BLaER1 (cell line): ENCODE results near the gene ASCC3.

ENCODE experiments used
- H3K27ac ChIP-seq: shearing (Covaris generic); formaldehyde crosslinking; 2 replicates; pipeline ENCODE4 v1.8.1; 2022
- H3K27me3 ChIP-seq: shearing (Covaris generic); formaldehyde crosslinking; 2 replicates; pipeline ENCODE4 v1.8.1; 2022
- H3K36me3 ChIP-seq: shearing (Covaris generic); formaldehyde crosslinking; 2 replicates; pipeline ENCODE4 v1.8.1; 2022
- H3K4me1 ChIP-seq: shearing (Covaris generic); formaldehyde crosslinking; 2 replicates; pipeline ENCODE4 v1.8.1; 2022
- H3K4me2 ChIP-seq: shearing (Covaris generic); formaldehyde crosslinking; 2 replicates; pipeline ENCODE4 v1.8.1; 2022
- H3K4me3 ChIP-seq: shearing (Covaris generic); formaldehyde crosslinking; 2 replicates; pipeline ENCODE4 v1.8.1; 2022
- H3K9ac ChIP-seq: shearing (Covaris generic); formaldehyde crosslinking; 2 replicates; pipeline ENCODE4 v1.8.1; 2022
- H3K9me3 ChIP-seq: shearing (Covaris generic); formaldehyde crosslinking; 2 replicates; pipeline ENCODE4 v1.8.1; 2022
- H4K20me1 ChIP-seq: shearing (Covaris generic); formaldehyde crosslinking; 2 replicates; pipeline ENCODE4 v1.8.1; 2022
- Cebpa-rat ChIP-seq: shearing (Covaris generic); IDR thresholded peaks from 2 replicates; pipeline ENCODE4 v1.8.1; 2022

The ASCC3 gene

DNA sequence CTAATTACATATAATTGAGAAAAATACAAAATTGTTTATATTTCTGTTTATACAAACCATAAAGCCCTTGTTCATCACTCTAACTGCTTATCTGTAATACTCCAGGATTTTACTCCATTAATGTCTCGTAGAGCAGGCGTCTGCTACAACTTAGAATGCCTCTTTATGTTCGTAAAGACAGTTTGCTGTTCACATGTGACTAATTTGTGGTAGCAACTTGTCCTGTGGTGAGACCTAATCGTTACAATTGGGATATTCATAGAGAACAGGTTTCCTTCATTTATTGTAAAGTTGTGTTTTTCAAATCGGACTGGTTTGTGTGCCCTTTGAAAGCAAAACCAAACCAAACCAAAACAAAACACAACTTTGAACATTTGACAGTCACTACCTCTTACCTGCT is 149.7 kb downstream of the ASCC3 start:
- H3K4me3 ChIP-seq, result no peak overlapping the region
- peak overlapping the region; percentile 16; the same call in 1 of the 2 replicates for H3K4me2 ChIP-seq
- no peaks in the 10 kb centered on the region for H3K27me3 ChIP-seq
- peaks cover 17% of the 10 kb centered on the region for H3K4me1 ChIP-seq
- no peaks in the 10 kb centered on the region for H3K9me3 ChIP-seq
- peaks cover 23% of the 10 kb centered on the region; the same call in 1 of the 2 replicates for H4K20me1 ChIP-seq
- H3K36me3 ChIP-seq, result no peaks in the 10 kb centered on the region
- no peak for TF ChIP-seq Cebpa-rat
- H3K27ac ChIP-seq, result no peak overlapping the region
- no peak overlapping the region for H3K9ac ChIP-seq

DNA sequence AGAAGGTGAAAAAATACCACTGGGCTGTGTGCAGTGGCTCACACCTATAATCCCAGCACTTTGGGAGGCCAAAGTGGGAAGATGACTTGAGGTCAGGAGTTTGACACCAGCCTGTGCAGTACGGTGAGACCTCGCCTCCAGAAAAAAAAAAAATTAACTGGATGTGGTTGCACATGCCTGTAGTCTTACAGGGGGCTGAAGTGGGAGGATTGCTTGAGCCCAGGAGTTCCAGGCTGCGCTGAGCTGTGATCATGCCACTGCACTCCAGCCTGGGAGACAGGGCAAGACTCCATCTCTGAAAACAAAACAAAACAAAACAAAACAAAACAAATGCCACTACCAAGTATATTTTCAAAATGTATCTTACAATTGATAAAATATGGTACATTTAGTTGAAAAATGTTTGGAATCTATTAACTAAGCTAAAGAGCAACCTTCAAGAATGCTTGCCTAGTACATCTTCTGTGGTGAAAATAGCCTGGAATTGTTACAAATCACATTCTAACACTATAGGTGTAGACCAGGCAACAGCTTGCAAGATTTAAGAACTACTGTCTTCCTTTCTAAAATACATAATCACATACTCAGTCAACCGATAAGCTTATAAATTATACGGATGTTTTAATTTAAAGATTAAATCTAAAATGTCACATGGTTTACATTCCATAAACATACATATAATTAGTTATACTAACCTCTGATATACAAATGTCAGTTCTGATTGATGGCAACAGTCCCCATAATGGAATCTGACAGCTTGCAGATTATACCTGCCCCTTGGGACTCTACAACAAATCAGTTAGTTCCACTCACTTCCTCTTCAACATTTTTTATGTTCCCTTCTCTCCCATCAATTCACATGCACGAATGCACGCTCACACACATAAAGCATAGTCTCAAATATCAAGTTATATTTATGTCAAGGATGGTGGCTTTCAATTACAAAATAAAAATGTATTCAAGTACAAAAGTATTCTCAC is 150.8 kb downstream of the ASCC3 start:
- TF ChIP-seq Cebpa-rat, result no peak
- Histone ChIP-seq H3K4me3 (no peak overlapping the region), H3K36me3 (peaks cover 2% of the 10 kb centered on the region; the same call in 1 of the 2 replicates), H3K9ac (no peak overlapping the region), H3K27me3 (no peaks in the 10 kb centered on the region), H3K27ac (no peak overlapping the region), H4K20me1 (peaks cover 23% of the 10 kb centered on the region; the same call in 1 of the 2 replicates), H3K4me2 (peak overlapping the region; percentile 30; the same call in 1 of the 2 replicates), H3K9me3 (no peaks in the 10 kb centered on the region), H3K4me1 (peaks cover 17% of the 10 kb centered on the region)

DNA sequence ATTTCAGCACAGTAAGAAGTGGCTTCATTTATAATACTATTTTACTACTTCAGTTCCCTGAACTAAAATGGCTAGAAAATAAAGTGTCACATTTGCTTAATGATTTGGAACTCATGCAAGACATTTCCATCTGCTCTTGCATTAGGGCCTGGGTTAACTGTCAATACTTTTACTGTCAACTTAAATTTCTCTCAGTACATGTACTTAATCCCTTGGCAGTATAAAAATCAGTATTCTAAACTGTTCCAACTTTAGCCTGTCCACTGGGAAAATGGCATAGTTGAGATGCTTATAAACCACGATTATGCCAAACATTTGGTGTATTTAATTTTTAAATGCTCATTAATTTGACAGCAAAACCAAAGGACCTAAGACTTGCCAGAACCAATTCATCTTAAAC is 154.5 kb downstream of the ASCC3 start:
- Histone ChIP-seq H3K36me3 (peaks cover 20% of the 10 kb centered on the region), H3K9ac (no peak overlapping the region), H3K4me3 (no peak overlapping the region), H4K20me1 (peaks cover 18% of the 10 kb centered on the region; the same call in 1 of the 2 replicates), H3K27me3 (no peaks in the 10 kb centered on the region), H3K27ac (no peak overlapping the region), H3K4me2 (no peak overlapping the region), H3K9me3 (peaks cover 5% of the 10 kb centered on the region; the same call in 1 of the 2 replicates), H3K4me1 (peaks cover 14% of the 10 kb centered on the region)
- no peak for TF ChIP-seq Cebpa-rat

DNA sequence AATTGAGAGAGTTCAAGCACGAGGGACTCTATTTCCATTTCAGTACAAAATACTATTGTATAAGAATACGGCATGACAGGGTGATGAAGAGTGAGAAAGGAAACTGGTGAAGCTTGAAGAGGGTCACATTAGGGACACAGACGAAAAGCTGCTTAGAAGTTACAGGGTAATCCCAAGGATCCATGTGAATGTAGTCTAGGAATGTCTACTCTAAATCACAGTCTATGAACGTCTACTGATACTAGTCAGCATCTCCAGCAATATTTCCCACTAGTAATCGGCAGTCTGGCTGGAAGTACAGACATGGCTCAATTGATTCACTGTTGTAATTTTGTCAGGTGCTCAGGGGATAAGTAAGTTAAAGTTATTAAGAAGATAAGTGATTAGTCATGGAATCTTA is 156.4 kb downstream of the ASCC3 start:
- Histone ChIP-seq H3K4me3 (no peak overlapping the region), H3K36me3 (peaks cover 20% of the 10 kb centered on the region), H3K9ac (no peak overlapping the region), H3K27me3 (no peaks in the 10 kb centered on the region), H3K27ac (no peak overlapping the region), H4K20me1 (0 out of 2 replicates have a peak, but pooled peaks cover 6% of the 10 kb centered on the region), H3K9me3 (peaks cover 5% of the 10 kb centered on the region; the same call in 1 of the 2 replicates), H3K4me1 (no peaks in the 10 kb centered on the region), H3K4me2 (no peak overlapping the region)
- TF ChIP-seq Cebpa-rat, result no peak

DNA sequence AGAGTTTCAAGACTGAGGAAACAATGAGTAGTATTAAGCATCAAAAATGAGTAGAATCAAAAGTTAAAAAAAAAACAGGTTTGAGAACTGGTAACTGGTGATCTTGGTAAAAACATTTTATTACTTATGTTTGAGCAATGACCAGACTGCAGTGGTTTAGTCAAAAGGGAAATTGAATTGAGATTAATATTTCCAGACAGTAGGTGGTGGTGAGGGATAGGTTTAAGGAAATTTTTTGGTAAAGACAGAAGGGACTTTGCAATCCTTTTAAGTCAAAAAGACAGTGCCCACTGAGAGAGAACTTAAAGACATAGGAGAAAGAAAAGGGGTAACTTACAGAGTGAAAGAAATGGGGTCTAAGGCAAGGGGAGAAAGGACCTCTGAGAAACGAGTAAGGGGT is 156.9 kb downstream of the ASCC3 start:
- Histone ChIP-seq H3K27ac (no peak overlapping the region), H3K4me1 (no peaks in the 10 kb centered on the region), H3K9me3 (peaks cover 5% of the 10 kb centered on the region; the same call in 1 of the 2 replicates), H3K4me3 (no peak overlapping the region), H3K4me2 (no peak overlapping the region), H3K36me3 (peaks cover 20% of the 10 kb centered on the region), H3K9ac (no peak overlapping the region), H3K27me3 (no peaks in the 10 kb centered on the region), H4K20me1 (0 out of 2 replicates have a peak, but pooled peaks cover 6% of the 10 kb centered on the region)
- no peak for TF ChIP-seq Cebpa-rat

DNA sequence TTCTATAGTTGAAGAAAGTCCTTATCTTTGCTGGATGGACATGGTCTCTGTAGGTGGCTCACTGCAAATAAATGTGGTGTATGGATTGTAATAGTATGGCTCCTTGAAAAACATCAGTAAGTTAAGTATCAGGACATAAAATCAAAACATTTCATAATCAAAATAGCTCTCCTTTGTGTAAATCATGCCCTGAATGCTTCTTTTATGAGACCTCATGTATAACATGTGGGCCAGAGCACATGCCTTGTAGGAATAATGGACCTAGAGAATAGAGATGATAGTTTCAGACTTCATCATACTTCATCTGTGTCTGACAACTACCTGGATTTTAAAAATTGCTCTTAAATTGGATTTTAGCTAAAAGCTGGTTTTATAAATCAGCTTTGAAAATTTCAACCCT is 159.9 kb downstream of the ASCC3 start:
- Histone ChIP-seq H3K4me3 (no peak overlapping the region), H3K27me3 (no peaks in the 10 kb centered on the region), H3K9me3 (peaks cover 5% of the 10 kb centered on the region; the same call in 1 of the 2 replicates), H3K9ac (no peak overlapping the region), H3K36me3 (peaks cover 20% of the 10 kb centered on the region), H4K20me1 (no peaks in the 10 kb centered on the region), H3K27ac (no peak overlapping the region), H3K4me1 (no peaks in the 10 kb centered on the region), H3K4me2 (no peak overlapping the region)
- TF ChIP-seq Cebpa-rat, result no peak

DNA sequence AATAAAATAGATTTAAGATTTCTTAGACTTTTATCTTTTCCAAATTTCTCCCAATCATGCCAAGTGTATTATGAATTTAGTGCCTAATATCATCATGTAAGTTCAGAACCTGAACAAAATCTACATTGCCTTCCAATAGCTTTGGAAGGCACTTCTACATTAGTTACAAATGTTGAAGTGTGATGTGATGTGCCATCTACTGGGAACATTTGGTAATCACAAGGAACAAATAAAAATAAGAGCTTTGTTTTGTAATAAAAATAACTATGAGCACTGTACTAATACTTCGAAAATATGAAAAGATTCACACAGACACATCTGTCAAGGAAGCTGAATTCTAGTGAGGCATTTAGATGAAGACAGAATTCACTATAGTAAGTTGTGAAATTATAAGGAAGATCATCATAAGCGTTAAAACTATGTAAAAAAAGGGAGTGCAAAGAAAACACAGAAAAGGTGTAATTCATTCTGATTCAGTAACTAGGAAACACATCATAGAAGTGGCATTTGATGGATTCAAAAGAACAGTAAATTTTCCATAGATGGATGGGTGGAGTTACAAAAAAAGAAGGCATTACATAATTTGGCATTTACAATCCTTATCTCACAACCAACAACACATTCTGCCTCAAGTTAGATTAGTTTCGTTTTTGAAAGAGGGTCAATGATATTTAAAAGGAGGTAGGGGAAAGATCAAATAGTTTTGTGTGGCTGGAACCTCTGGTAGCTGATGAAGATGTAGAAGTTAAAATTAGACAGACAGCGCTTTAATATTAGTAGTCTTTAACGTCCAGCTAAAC is 161.0 kb downstream of the ASCC3 start:
- 0 out of 2 replicates have a peak overlapping the region, but pooled peaks have one; percentile 7 for H3K4me2 ChIP-seq
- no peak for TF ChIP-seq Cebpa-rat
- peaks cover 15% of the 10 kb centered on the region for H3K36me3 ChIP-seq
- no peaks in the 10 kb centered on the region for H4K20me1 ChIP-seq
- no peak overlapping the region for H3K9ac ChIP-seq
- peaks cover 5% of the 10 kb centered on the region; the same call in 1 of the 2 replicates for H3K9me3 ChIP-seq
- no peak overlapping the region for H3K27ac ChIP-seq
- no peak overlapping the region for H3K4me3 ChIP-seq
- H3K4me1 ChIP-seq, result no peaks in the 10 kb centered on the region
- H3K27me3 ChIP-seq, result no peaks in the 10 kb centered on the region

DNA sequence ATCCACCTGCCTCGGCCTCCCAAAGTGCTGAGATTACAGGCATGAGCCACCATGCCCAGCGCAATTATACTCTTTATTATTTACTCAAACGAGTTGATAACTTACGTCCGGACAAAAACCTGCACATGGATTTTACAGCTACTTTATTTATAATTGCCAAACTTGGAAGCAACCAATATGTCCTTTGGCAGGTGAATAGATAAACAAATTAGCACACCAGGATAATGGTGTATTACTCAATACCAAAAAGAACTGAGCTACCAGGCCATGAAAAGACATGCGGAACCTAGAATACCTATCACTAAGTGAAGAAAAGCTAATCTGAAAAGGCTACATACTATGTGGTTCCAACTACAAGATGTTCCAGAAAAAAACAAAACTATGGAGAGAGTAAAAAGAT is 168.1 kb downstream of the ASCC3 start:
- no peak overlapping the region for H3K27ac ChIP-seq
- peaks cover 10% of the 10 kb centered on the region; the same call in 1 of the 2 replicates for H3K36me3 ChIP-seq

DNA sequence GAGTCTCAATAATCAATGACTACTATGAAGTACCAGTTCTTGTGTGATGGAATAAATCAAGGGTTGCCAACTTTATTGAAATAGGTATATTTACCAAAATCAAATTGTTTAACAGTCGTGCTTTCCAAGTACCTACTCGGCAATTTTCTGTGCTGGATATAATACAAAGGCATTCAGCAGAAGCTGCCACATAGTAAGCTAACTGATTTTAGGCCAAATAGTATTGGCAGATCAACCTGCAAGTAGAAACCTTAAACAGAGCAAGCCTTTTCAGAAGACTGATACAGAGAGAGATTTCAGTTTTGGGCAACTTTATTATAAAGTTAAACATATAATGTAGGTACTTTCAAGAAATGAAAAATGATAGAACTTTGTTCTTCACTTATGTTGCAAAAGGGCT is 174.6 kb downstream of the ASCC3 start:
- TF ChIP-seq Cebpa-rat, result no peak
- H3K4me1 ChIP-seq, result no peaks in the 10 kb centered on the region
- no peak overlapping the region for H3K27ac ChIP-seq
- H4K20me1 ChIP-seq, result no peaks in the 10 kb centered on the region
- no peak overlapping the region for H3K4me3 ChIP-seq
- no peak overlapping the region for H3K9ac ChIP-seq
- H3K9me3 ChIP-seq, result peaks cover 8% of the 10 kb centered on the region
- H3K27me3 ChIP-seq, result no peaks in the 10 kb centered on the region
- H3K4me2 ChIP-seq, result no peak overlapping the region
- H3K36me3 ChIP-seq, result peaks cover 10% of the 10 kb centered on the region

More for the DNA sequence above, 168.1 kb downstream of the ASCC3 start:
- TF ChIP-seq Cebpa-rat, result no peak
- no peaks in the 10 kb centered on the region for H3K27me3 ChIP-seq
- H3K4me3 ChIP-seq, result no peak overlapping the region
- no peak overlapping the region for H3K9ac ChIP-seq
- no peaks in the 10 kb centered on the region for H3K9me3 ChIP-seq
- no peak overlapping the region for H3K4me2 ChIP-seq
- H3K4me1 ChIP-seq, result no peaks in the 10 kb centered on the region
- no peaks in the 10 kb centered on the region for H4K20me1 ChIP-seq
